Measurements from ENCODE around the gene HCK.

The HCK gene

GRCh38 chr20:32064667-32065066 is 12.6 kb downstream of the HCK start:
- Mint-ChIP-seq H3K36me3 (ENCODE audit: low read depth) (no peaks in the 10 kb centered on the region), H3K27ac (no peak overlapping the region), H3K27me3 (peaks cover 11% of the 10 kb centered on the region), H3K4me1 (ENCODE audit: low read depth) (peaks cover 3% of the 10 kb centered on the region), H3K4me3 (no peak overlapping the region), H3K9me3 (no peaks in the 10 kb centered on the region)

- Mint-ChIP-seq H3K4me3 (no peak overlapping the region), H3K4me1 (ENCODE audit: low read depth) (peaks cover 11% of the 10 kb centered on the region), H3K27ac (no peak overlapping the region), H3K9me3 (no peaks in the 10 kb centered on the region), H3K27me3 (peaks cover 3% of the 10 kb centered on the region), H3K36me3 (ENCODE audit: low read depth) (no peaks in the 10 kb centered on the region)
These were observed 15.3 kb downstream of the HCK start for GRCh38 chr20:32067234-32067821.

GRCh38 chr20:32068174-32068573 is 16.1 kb downstream of the HCK start:
- Mint-ChIP-seq H3K27me3 (no peaks in the 10 kb centered on the region), H3K36me3 (ENCODE audit: low read depth) (no peaks in the 10 kb centered on the region), H3K27ac (no peak overlapping the region), H3K9me3 (no peaks in the 10 kb centered on the region), H3K4me3 (no peak overlapping the region), H3K4me1 (ENCODE audit: low read depth) (peaks cover 11% of the 10 kb centered on the region)

- Mint-ChIP-seq H3K4me3 (no peak overlapping the region), H3K36me3 (ENCODE audit: low read depth) (no peaks in the 10 kb centered on the region), H3K27me3 (no peaks in the 10 kb centered on the region), H3K4me1 (ENCODE audit: low read depth) (peaks cover 11% of the 10 kb centered on the region), H3K9me3 (no peaks in the 10 kb centered on the region), H3K27ac (no peak overlapping the region)
These were observed 17.7 kb downstream of the HCK start for GRCh38 chr20:32069711-32070110.

- H3K9me3 Mint-ChIP-seq = no peaks in the 10 kb centered on the region
- no peaks in the 10 kb centered on the region for H3K27me3 Mint-ChIP-seq
- H3K4me1 Mint-ChIP-seq (ENCODE audit: low read depth) = peaks cover 11% of the 10 kb centered on the region
- H3K36me3 Mint-ChIP-seq (ENCODE audit: low read depth) = no peaks in the 10 kb centered on the region
- no peak overlapping the region for H3K4me3 Mint-ChIP-seq
- H3K27ac Mint-ChIP-seq = no peak overlapping the region
These were observed 18.2 kb downstream of the HCK start for GRCh38 chr20:32070282-32070681.

GRCh38 chr20:32070690-32071213 is 18.7 kb downstream of the HCK start:
- no peak overlapping the region for H3K4me3 Mint-ChIP-seq
- no peaks in the 10 kb centered on the region for H3K36me3 Mint-ChIP-seq (ENCODE audit: low read depth)
- no peaks in the 10 kb centered on the region for H3K27me3 Mint-ChIP-seq
- no peaks in the 10 kb centered on the region for H3K9me3 Mint-ChIP-seq
- peaks cover 11% of the 10 kb centered on the region for H3K4me1 Mint-ChIP-seq (ENCODE audit: low read depth)
- H3K27ac Mint-ChIP-seq = no peak overlapping the region

- Mint-ChIP-seq H3K27ac (no peak overlapping the region), H3K4me3 (no peak overlapping the region), H3K36me3 (ENCODE audit: low read depth) (no peaks in the 10 kb centered on the region), H3K9me3 (no peaks in the 10 kb centered on the region), H3K27me3 (no peaks in the 10 kb centered on the region), H3K4me1 (ENCODE audit: low read depth) (peaks cover 11% of the 10 kb centered on the region)
These were observed 19.5 kb downstream of the HCK start for GRCh38 chr20:32071395-32072167.

GRCh38 chr20:32072168-32072750 is 20.2 kb downstream of the HCK start:
- H3K27me3 Mint-ChIP-seq = peaks cover 2% of the 10 kb centered on the region
- H3K27ac Mint-ChIP-seq = no peak overlapping the region
- H3K36me3 Mint-ChIP-seq (ENCODE audit: low read depth) = no peaks in the 10 kb centered on the region

GRCh38 chr20:32075534-32075933 is 23.5 kb downstream of the HCK start:
- H3K27ac Mint-ChIP-seq = no peak overlapping the region
- H3K9me3 Mint-ChIP-seq = no peaks in the 10 kb centered on the region
- H3K4me1 Mint-ChIP-seq (ENCODE audit: low read depth) = peaks cover 2% of the 10 kb centered on the region
- peaks cover 4% of the 10 kb centered on the region for H3K27me3 Mint-ChIP-seq
- no peaks in the 10 kb centered on the region for H3K36me3 Mint-ChIP-seq (ENCODE audit: low read depth)
- no peak overlapping the region for H3K4me3 Mint-ChIP-seq

More at GRCh38 chr20:32072168-32072750, 20.2 kb downstream of the HCK start:
- Mint-ChIP-seq H3K4me1 (ENCODE audit: low read depth) (peaks cover 11% of the 10 kb centered on the region), H3K4me3 (no peak overlapping the region), H3K9me3 (no peaks in the 10 kb centered on the region)

GRCh38 chr20:32077190-32077589 is 25.1 kb downstream of the HCK start:
- H3K27me3 Mint-ChIP-seq = peaks cover 4% of the 10 kb centered on the region
- no peaks in the 10 kb centered on the region for H3K4me1 Mint-ChIP-seq (ENCODE audit: low read depth)
- H3K9me3 Mint-ChIP-seq = no peaks in the 10 kb centered on the region
- H3K4me3 Mint-ChIP-seq = no peak overlapping the region
- H3K27ac Mint-ChIP-seq = no peak overlapping the region
- H3K36me3 Mint-ChIP-seq (ENCODE audit: low read depth) = no peaks in the 10 kb centered on the region

- Mint-ChIP-seq H3K27me3 (peaks cover 9% of the 10 kb centered on the region), H3K27ac (no peak overlapping the region), H3K9me3 (no peaks in the 10 kb centered on the region), H3K36me3 (ENCODE audit: low read depth) (no peaks in the 10 kb centered on the region), H3K4me3 (no peak overlapping the region), H3K4me1 (ENCODE audit: low read depth) (no peaks in the 10 kb centered on the region)
These were observed 26.3 kb downstream of the HCK start for GRCh38 chr20:32078322-32078721.

- no peak overlapping the region for H3K4me3 Mint-ChIP-seq
- H3K4me1 Mint-ChIP-seq (ENCODE audit: low read depth) = no peaks in the 10 kb centered on the region
- no peaks in the 10 kb centered on the region for H3K9me3 Mint-ChIP-seq
- no peaks in the 10 kb centered on the region for H3K36me3 Mint-ChIP-seq (ENCODE audit: low read depth)
- no peak overlapping the region for H3K27ac Mint-ChIP-seq
- H3K27me3 Mint-ChIP-seq = peaks cover 11% of the 10 kb centered on the region
These were observed 26.7 kb downstream of the HCK start for GRCh38 chr20:32078791-32079190.

GRCh38 chr20:32079655-32080109 is 27.6 kb downstream of the HCK start:
- H3K27ac Mint-ChIP-seq = no peak overlapping the region
- no peak overlapping the region for H3K4me3 Mint-ChIP-seq
- H3K9me3 Mint-ChIP-seq = no peaks in the 10 kb centered on the region
- peaks cover 12% of the 10 kb centered on the region for H3K27me3 Mint-ChIP-seq
- H3K4me1 Mint-ChIP-seq (ENCODE audit: low read depth) = no peaks in the 10 kb centered on the region
- H3K36me3 Mint-ChIP-seq (ENCODE audit: low read depth) = no peaks in the 10 kb centered on the region

- Mint-ChIP-seq H3K4me3 (no peak overlapping the region), H3K27me3 (peaks cover 14% of the 10 kb centered on the region), H3K36me3 (ENCODE audit: low read depth) (no peaks in the 10 kb centered on the region), H3K27ac (no peak overlapping the region), H3K4me1 (ENCODE audit: low read depth) (no peaks in the 10 kb centered on the region), H3K9me3 (no peaks in the 10 kb centered on the region)
These were observed 28.7 kb downstream of the HCK start for GRCh38 chr20:32080783-32081182.

- Mint-ChIP-seq H3K36me3 (ENCODE audit: low read depth) (no peaks in the 10 kb centered on the region), H3K4me1 (ENCODE audit: low read depth) (no peaks in the 10 kb centered on the region), H3K27ac (no peak overlapping the region), H3K4me3 (no peak overlapping the region), H3K9me3 (no peaks in the 10 kb centered on the region), H3K27me3 (peaks cover 10% of the 10 kb centered on the region)
These were observed 31.4 kb downstream of the HCK start for GRCh38 chr20:32083469-32083868.
